ENCODE measurements around the gene APOM. TPM values are rescaled to one million over a fixed set of nuclear protein-coding genes. Genes with fewer than 3 reads are reported as not detected.

Gene APOM
- total and polyA plus RNA-seq, 10 donors, result 0.66 to 9.7 (median 2.8) TPM

- Histone ChIP-seq H3K27me3 (replicated peaks in 1 of 7) (no peaks in the 10 kb centered on the region), H3K4me1 (peaks cover 10 to 18% (median 11%) of the 10 kb centered on the region in 6 donors), H3K4me3 (no peak overlapping the region), H3K36me3 (peaks cover 7 to 99% (median 88%) of the 10 kb centered on the region in 6 donors), H3K27ac (no peak overlapping the region), H3K9me3 (no peaks in the 10 kb centered on the region)
- peak in 1 of 3 donors; percentile 7 for TF ChIP-seq POLR2AphosphoS5 (IDR thresholded peaks at IDR 0.05)
- no peak for TF ChIP-seq POLR2A (IDR thresholded peaks at IDR 0.05)
- DNase-seq, result no peak
- WGBS, 5 donors, result 91 to 96% (median 94%) methylated on average over 10 of the region's 10 CpGs
- intact Hi-C loops (cut with DNase I; ENCODE audit: low total_unique reads), result no loop called here
Observed at GRCh38 chr6:31626952-31627351, 28.7 kb upstream of the APOM start.

- WGBS, 5 donors, result 96 to 98% (median 97%) methylated on average over 19 of the region's 19 CpGs
Observed at GRCh38 chr6:31627690-31628287, 27.9 kb upstream of the APOM start.

DNA sequence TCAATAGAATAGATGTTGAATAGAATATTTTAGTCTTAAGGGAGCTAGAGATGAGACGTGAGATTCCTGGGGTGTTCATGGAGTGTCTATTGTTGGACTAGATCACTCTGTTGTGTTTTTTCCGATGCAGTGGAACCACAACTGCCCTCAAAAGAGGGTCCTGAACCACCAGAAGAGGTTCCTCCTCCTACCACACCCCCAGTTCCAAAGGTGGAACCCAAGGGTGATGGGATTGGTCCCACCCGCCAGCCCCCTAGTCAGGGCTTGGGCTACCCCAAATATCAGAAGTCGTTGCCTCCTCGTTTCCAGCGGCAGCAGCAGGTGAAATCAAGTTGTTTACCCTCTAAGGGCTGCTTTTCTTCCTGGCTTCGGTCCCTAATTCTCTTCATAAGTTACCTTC, 26.7 kb upstream of the APOM start:
- intact Hi-C loops (cut with DNase I; ENCODE audit: low total_unique reads), result no loop called here
- Histone ChIP-seq H3K4me1 (peaks cover 0 to 6% (median 0%) of the 10 kb centered on the region in 6 donors), H3K9me3 (no peaks in the 10 kb centered on the region), H3K27ac (no peak overlapping the region), H3K27me3 (replicated peaks in 1 of 7) (no peaks in the 10 kb centered on the region), H3K36me3 (peaks cover 7 to 100% (median 100%) of the 10 kb centered on the region in 6 donors), H3K4me3 (no peak overlapping the region)
- WGBS, 5 donors, result 90 to 95% (median 93%) methylated on average over 7 of the region's 7 CpGs
- DNase-seq, result no peak
- TF ChIP-seq POLR2A (IDR thresholded peaks at IDR 0.05) (no peak), POLR2AphosphoS5 (IDR thresholded peaks at IDR 0.05) (no peak), CTCF (IDR thresholded peaks at IDR 0.05 in 8 of 11, conservative IDR thresholded peaks at IDR 0.05 in 3 of 11) (no peak)

More at GRCh38 chr6:31627690-31628287, 27.9 kb upstream of the APOM start:
- no peak for DNase-seq
- no peak overlapping the region for H3K27ac ChIP-seq
- no peak overlapping the region for H3K4me3 ChIP-seq
- no peaks in the 10 kb centered on the region for H3K27me3 ChIP-seq (replicated peaks in 1 of 7)
- TF ChIP-seq POLR2AphosphoS5 (IDR thresholded peaks at IDR 0.05), result peak in 2 of 3 donors; percentile 40 to 69
- TF ChIP-seq CTCF (IDR thresholded peaks at IDR 0.05 in 8 of 11, conservative IDR thresholded peaks at IDR 0.05 in 3 of 11), result no peak
- H3K36me3 ChIP-seq, result peaks cover 7 to 100% (median 96%) of the 10 kb centered on the region in 6 donors
- intact Hi-C loops (cut with DNase I; ENCODE audit: low total_unique reads), result no loop called here
- H3K4me1 ChIP-seq, result peaks cover 2 to 9% (median 3%) of the 10 kb centered on the region in 6 donors
- no peaks in the 10 kb centered on the region for H3K9me3 ChIP-seq

GRCh38 chr6:31630177-31630934, 25.3 kb upstream of the APOM start:
- no peak for DNase-seq
- Histone ChIP-seq H3K4me1 (peaks cover 0 to 6% (median 0%) of the 10 kb centered on the region in 6 donors), H3K9me3 (no peaks in the 10 kb centered on the region), H3K4me3 (no peak overlapping the region), H3K27me3 (replicated peaks in 1 of 7) (no peaks in the 10 kb centered on the region), H3K27ac (no peak overlapping the region), H3K36me3 (peaks cover 3 to 100% (median 100%) of the 10 kb centered on the region in 6 donors)
- intact Hi-C loops (cut with DNase I; ENCODE audit: low total_unique reads), result no loop called here
- TF ChIP-seq POLR2AphosphoS5 (IDR thresholded peaks at IDR 0.05) (peak in 2 of 3 donors; percentile 46 to 63), CTCF (IDR thresholded peaks at IDR 0.05 in 8 of 11, conservative IDR thresholded peaks at IDR 0.05 in 3 of 11) (no peak), POLR2A (IDR thresholded peaks at IDR 0.05) (no peak)
- 93 to 96% (median 94%) methylated on average over 25 of the region's 25 CpGs for WGBS, 5 donors
